ENCODE measurements around the gene WNK4. TPM values are rescaled to one million over a fixed set of nuclear protein-coding genes. Genes with fewer than 3 reads are reported as not detected.

Gene WNK4
- total and polyA plus RNA-seq, 10 of the 15 experiments (the other 5 are each of a cell fraction or from before 2014, with no cell fraction given) = 0.06 to 0.29 (median 0.13) TPM; not detected in 5

DNA sequence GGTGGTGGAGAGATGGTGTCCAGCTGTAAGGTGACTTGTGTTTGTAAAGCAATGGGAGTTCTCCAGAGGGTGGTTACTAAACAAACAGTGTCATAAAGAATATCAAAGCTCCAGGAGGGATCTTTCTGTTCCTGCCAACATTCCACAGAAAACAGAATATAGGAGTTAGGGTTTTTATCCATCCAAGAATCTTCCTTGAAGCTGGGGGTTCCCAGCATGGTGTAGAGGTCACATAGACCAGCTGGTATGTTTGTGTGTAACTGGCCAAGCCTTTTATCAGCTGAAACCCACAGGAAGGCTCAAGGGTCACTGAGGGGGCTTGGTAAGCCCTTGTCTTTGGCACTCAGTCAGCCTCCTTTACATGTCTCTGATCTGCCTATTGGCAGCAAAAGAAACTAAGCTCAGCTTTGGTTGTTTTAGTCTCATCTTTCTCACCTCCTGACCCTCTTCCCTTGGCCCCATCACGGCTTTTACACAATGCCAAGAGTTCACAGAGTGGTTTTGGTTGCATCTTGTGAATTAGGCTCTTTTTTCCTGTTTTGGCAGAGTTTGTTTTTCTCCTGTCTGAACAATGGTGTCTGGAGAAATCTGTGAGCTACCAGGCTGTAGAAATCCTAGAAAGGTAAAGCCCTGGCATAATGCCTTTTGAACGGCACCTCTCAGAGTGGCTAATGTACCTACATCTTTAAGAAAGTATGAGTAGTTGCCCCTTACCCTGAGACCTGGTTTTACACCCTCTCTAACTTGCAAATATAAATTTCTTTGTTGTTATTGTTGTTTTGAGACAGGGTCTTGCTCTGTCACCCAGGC lies 22.9 kb downstream of the WNK4 start:
- Histone ChIP-seq H3K4me1 (ENCODE audit: control insufficient read depth, insufficient read depth, low read length) (peaks cover 4% of the 10 kb centered on the region; the same call in 1 of the 2 replicates), H2AFZ (ENCODE audit: control insufficient read depth, low read depth, low read length) (no peak overlapping the region), H4K20me1 (ENCODE audit: control insufficient read depth, insufficient read depth) (no peaks in the 10 kb centered on the region), H3K79me2 (ENCODE audit: control insufficient read depth, insufficient read depth, low read length) (peaks cover under 1% of the 10 kb centered on the region; the same call in 1 of the 2 replicates), H3K4me3 (no peak overlapping the region), H3K36me3 (ENCODE audit: control insufficient read depth in 2 of 2, insufficient read depth in 2 of 2, low read length in 1 of 2) (no peaks in the 10 kb centered on the region), H3K9me3 (replicated peaks; ENCODE audit: control insufficient read depth, insufficient read depth, low read length) (no peaks in the 10 kb centered on the region), H3K27me3 (replicated peaks in 1 of 2; ENCODE audit: control insufficient read depth in 2 of 2, insufficient read depth in 2 of 2, low read length in 1 of 2) (no peaks in the 10 kb centered on the region), H3K9ac (ENCODE audit: control insufficient read depth, insufficient read depth, low read length) (no peak overlapping the region), H3K4me2 (ENCODE audit: control insufficient read depth, insufficient read depth) (no peak overlapping the region), H3K27ac (ENCODE audit: control insufficient read depth, insufficient read depth) (no peak overlapping the region)
- SMC1A ChIA-PET (ENCODE audit: uncharacterized antibody, unreplicated experiment) = interaction anchor here (0.6 to 1.7 kb wide), 5 partner anchors 8 to 837 kb away, joined by 3 read pairs; partner anchors contain the start of gene PSMC3IP
- BruUV-seq (replicated peaks) = no TSS peak
- in situ Hi-C loops (cut with MboI) (loop anchor here (5.0 kb wide), 1 partner anchor 51 kb away; no protein-coding TSS in a partner anchor), intact Hi-C loops (cut with micrococcal nuclease; ENCODE audit: unreplicated experiment) (no loop called here)
- FAIRE-seq (no peak), DNase-seq (ENCODE audit: low read depth, low spot score) (no peak), ATAC-seq (no peak)
- TF ChIP-seq, protein P1, sequence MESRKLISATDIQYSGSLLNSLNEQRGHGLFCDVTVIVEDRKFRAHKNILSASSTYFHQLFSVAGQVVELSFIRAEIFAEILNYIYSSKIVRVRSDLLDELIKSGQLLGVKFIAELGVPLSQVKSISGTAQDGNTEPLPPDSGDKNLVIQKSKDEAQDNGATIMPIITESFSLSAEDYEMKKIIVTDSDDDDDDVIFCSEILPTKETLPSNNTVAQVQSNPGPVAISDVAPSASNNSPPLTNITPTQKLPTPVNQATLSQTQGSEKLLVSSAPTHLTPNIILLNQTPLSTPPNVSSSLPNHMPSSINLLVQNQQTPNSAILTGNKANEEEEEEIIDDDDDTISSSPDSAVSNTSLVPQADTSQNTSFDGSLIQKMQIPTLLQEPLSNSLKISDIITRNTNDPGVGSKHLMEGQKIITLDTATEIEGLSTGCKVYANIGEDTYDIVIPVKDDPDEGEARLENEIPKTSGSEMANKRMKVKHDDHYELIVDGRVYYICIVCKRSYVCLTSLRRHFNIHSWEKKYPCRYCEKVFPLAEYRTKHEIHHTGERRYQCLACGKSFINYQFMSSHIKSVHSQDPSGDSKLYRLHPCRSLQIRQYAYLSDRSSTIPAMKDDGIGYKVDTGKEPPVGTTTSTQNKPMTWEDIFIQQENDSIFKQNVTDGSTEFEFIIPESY (IDR thresholded peaks at IDR 0.05) = no peak
- TF ChIP-seq CBX3 (IDR thresholded peaks at IDR 0.05; ENCODE audit: borderline replicate concordance, low read depth) = no peak
- TF ChIP-seq CHD4 (IDR thresholded peaks at IDR 0.05) = no peak
- no peak for TF ChIP-seq CBX5 (IDR thresholded peaks at IDR 0.05; ENCODE audit: low read depth)
- TF ChIP-seq SREBF2 (IDR thresholded peaks at IDR 0.05; ENCODE audit: low read length) = no peak
- TF ChIP-seq, protein P2, sequence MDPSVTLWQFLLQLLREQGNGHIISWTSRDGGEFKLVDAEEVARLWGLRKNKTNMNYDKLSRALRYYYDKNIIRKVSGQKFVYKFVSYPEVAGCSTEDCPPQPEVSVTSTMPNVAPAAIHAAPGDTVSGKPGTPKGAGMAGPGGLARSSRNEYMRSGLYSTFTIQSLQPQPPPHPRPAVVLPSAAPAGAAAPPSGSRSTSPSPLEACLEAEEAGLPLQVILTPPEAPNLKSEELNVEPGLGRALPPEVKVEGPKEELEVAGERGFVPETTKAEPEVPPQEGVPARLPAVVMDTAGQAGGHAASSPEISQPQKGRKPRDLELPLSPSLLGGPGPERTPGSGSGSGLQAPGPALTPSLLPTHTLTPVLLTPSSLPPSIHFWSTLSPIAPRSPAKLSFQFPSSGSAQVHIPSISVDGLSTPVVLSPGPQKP (IDR thresholded peaks at IDR 0.05; ENCODE audit: low read depth, low read length) = no peak
- TF ChIP-seq CBFB (IDR thresholded peaks at IDR 0.05; ENCODE audit: low read depth) = no peak
- no peak for TF ChIP-seq NBN (IDR thresholded peaks at IDR 0.05)
- no peak for TF ChIP-seq SRF (IDR thresholded peaks at IDR 0.05; ENCODE audit: low read depth in 2 of 2, low read length in 2 of 2)
- TF ChIP-seq CREM (IDR thresholded peaks at IDR 0.05; ENCODE audit: low read depth) = no peak
- no peak for TF ChIP-seq RAD21 (IDR thresholded peaks at IDR 0.05; ENCODE audit: insufficient read depth, low read depth, low read length)
- TF ChIP-seq, protein P3, sequence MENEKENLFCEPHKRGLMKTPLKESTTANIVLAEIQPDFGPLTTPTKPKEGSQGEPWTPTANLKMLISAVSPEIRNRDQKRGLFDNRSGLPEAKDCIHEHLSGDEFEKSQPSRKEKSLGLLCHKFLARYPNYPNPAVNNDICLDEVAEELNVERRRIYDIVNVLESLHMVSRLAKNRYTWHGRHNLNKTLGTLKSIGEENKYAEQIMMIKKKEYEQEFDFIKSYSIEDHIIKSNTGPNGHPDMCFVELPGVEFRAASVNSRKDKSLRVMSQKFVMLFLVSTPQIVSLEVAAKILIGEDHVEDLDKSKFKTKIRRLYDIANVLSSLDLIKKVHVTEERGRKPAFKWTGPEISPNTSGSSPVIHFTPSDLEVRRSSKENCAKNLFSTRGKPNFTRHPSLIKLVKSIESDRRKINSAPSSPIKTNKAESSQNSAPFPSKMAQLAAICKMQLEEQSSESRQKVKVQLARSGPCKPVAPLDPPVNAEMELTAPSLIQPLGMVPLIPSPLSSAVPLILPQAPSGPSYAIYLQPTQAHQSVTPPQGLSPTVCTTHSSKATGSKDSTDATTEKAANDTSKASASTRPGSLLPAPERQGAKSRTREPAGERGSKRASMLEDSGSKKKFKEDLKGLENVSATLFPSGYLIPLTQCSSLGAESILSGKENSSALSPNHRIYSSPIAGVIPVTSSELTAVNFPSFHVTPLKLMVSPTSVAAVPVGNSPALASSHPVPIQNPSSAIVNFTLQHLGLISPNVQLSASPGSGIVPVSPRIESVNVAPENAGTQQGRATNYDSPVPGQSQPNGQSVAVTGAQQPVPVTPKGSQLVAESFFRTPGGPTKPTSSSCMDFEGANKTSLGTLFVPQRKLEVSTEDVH (IDR thresholded peaks at IDR 0.05; ENCODE audit: low read depth, partially characterized antibody) = no peak
- no peak for TF ChIP-seq RUNX3 (IDR thresholded peaks at IDR 0.05; ENCODE audit: low read length)
- 5% methylated on average over 2 of the region's 2 CpGs for WGBS (ENCODE audit: insufficient coverage, insufficient replicate concordance, low lambda C conversion rate, missing lambda C conversion rate)
- RAD21 ChIA-PET (ENCODE audit: unreplicated experiment) = no interaction called here
- POLR2A ChIA-PET = interaction anchor here (0.5 kb wide), 1 partner anchor 29 kb away, joined by 3 read pairs; no protein-coding TSS in a partner anchor
- CTCF ChIA-PET = interaction anchor here (0.6 to 2.9 kb wide), 7 partner anchors 12 to 267 kb away, joined by 3 to 11 read pairs (median 3); partner anchors contain the start of gene BECN1

Data from GM12878 (cell line).